GM23338 (cell line): ENCODE measurements around the gene PXDN. TPM values are rescaled to one million over a fixed set of nuclear protein-coding genes. Genes with fewer than 3 reads are reported as not detected.

Source experiments
- ATAC-seq: fragments of 200-7000 bp; cut with Tn5 transposase; 3 replicates; pipeline ENCODE4 v1.9.1; 2020
- DNase-seq: peaks from one replicate; pipeline ENCODE4 v3.0.0-alpha.2; 2015; ENCODE audit warnings: low spot score
- H2AFZ ChIP-seq: fragments of 200-600 bp; sonication (generic); 2 replicates; pipeline ENCODE4 v1.8.0; 2016; ENCODE audit warnings: antibody characterized with exemption, mild to moderate bottlenecking, moderate library complexity
- H3F3A ChIP-seq: fragments of 200-600 bp; sonication (generic); replicated peaks from 2 replicates; pipeline ENCODE4 v1.8.0; 2017; ENCODE audit warnings: antibody characterized with exemption, mixed run types, low read depth
- H3K27ac ChIP-seq: fragments of 200-600 bp; sonication (generic); 2 replicates; pipeline ENCODE4 v1.6.1; 2016; ENCODE audit warnings: low read depth
- H3K27me3 ChIP-seq: fragments of 200-600 bp; sonication (generic); 2 replicates; pipeline ENCODE4 v1.8.0; 2016; ENCODE audit warnings: mild to moderate bottlenecking, mixed run types, moderate library complexity; ENCODE audit not compliant: insufficient read depth
- H3K36me3 ChIP-seq: fragments of 200-600 bp; sonication (generic); 2 replicates; pipeline ENCODE4 v1.8.0; 2016; ENCODE audit warnings: mild to moderate bottlenecking; ENCODE audit not compliant: insufficient read depth
- H3K4me1 ChIP-seq: fragments of 200-600 bp; sonication (generic); 2 replicates; pipeline ENCODE4 v1.8.0; 2016; ENCODE audit warnings: mild to moderate bottlenecking, moderate library complexity; ENCODE audit not compliant: insufficient read depth
- H3K4me2 ChIP-seq: fragments of 200-600 bp; sonication (generic); 2 replicates; pipeline ENCODE4 v1.7.1; 2017; ENCODE audit warnings: mixed run types
- H3K4me3 ChIP-seq: fragments of 200-600 bp; sonication (generic); 2 replicates; pipeline ENCODE4 v1.6.1; 2016; ENCODE audit warnings: mixed run types
- H3K79me2 ChIP-seq: fragments of 200-600 bp; sonication (generic); replicated peaks from 2 replicates; pipeline ENCODE4 v1.8.0; 2017; ENCODE audit warnings: mild to moderate bottlenecking; ENCODE audit not compliant: insufficient read depth
- H3K9me2 ChIP-seq: fragments of 200-600 bp; sonication (generic); 2 replicates; pipeline ENCODE4 v1.8.0; 2017; ENCODE audit not compliant: insufficient read depth
- H4K20me1 ChIP-seq: fragments of 200-600 bp; sonication (generic); replicated peaks from 2 replicates; pipeline ENCODE4 v1.8.0; 2017; ENCODE audit warnings: mild to moderate bottlenecking; ENCODE audit not compliant: insufficient read depth
- H3K27ac Mint-ChIP-seq: 2 replicates; pipeline ENCODE4 v1.8.0; 2020; ENCODE audit warnings: inconsistent platforms, mild to moderate bottlenecking, moderate library complexity, mixed read lengths
- H3K27me3 Mint-ChIP-seq: 3 replicates; pipeline ENCODE4 v1.8.0; 2022; ENCODE audit warnings: low read depth, mild to moderate bottlenecking, moderate library complexity, mixed read lengths, inconsistent platforms; ENCODE audit not compliant: insufficient read depth, poor library complexity
- H3K36me3 Mint-ChIP-seq: 3 replicates; pipeline ENCODE4 v1.8.0; 2021; ENCODE audit warnings: low read depth, mild to moderate bottlenecking, inconsistent platforms, moderate library complexity, mixed read lengths
- H3K4me1 Mint-ChIP-seq: 3 replicates; pipeline ENCODE4 v1.8.0; 2020; ENCODE audit warnings: mild to moderate bottlenecking, inconsistent platforms, mixed read lengths
- H3K4me3 Mint-ChIP-seq: 3 replicates; pipeline ENCODE4 v1.8.0; 2021; ENCODE audit warnings: moderate library complexity, mild to moderate bottlenecking, inconsistent platforms, mixed read lengths
- H3K9me3 Mint-ChIP-seq: 3 replicates; pipeline ENCODE4 v1.8.0; 2020; ENCODE audit warnings: moderate library complexity, mild to moderate bottlenecking, inconsistent platforms, mixed read lengths
- CREB1 ChIP-seq: fragments of 250-450 bp; sonication (Bioruptor Pico); IDR thresholded peaks from 2 replicates; pipeline ENCODE4 v1.5.0; 2020; ENCODE audit warnings: low read depth, mild to moderate bottlenecking, moderate library complexity
- EZH2 ChIP-seq: fragments of 200-600 bp; sonication (generic); IDR thresholded peaks from one replicate; pipeline ENCODE4 v1.8.0; 2017; ENCODE audit warnings: antibody characterized with exemption, mild to moderate bottlenecking, low read depth; ENCODE audit not compliant: unreplicated experiment
- EZH2phosphoT487 ChIP-seq: fragments of 200-600 bp; sonication (generic); IDR thresholded peaks from one replicate; pipeline ENCODE4 v1.8.1; 2018; ENCODE audit warnings: antibody characterized with exemption; ENCODE audit not compliant: unreplicated experiment
- JUNB ChIP-seq: IDR thresholded peaks from one replicate; pipeline ENCODE4 v1.6.1; 2016; ENCODE audit warnings: antibody characterized with exemption; ENCODE audit not compliant: unreplicated experiment
- NANOG ChIP-seq: IDR thresholded peaks from 2 replicates; pipeline ENCODE4 v1.6.1; 2016; ENCODE audit warnings: antibody characterized with exemption, borderline replicate concordance
- POLR2AphosphoS5 ChIP-seq: IDR thresholded peaks from 2 replicates; pipeline ENCODE4 v1.6.1; 2016; ENCODE audit warnings: antibody characterized with exemption, low read depth
- STAT1 ChIP-seq: IDR thresholded peaks from one replicate; pipeline ENCODE4 v1.6.1; 2016; ENCODE audit warnings: antibody characterized with exemption; ENCODE audit not compliant: unreplicated experiment
- ZNF114 ChIP-seq: fragments of 250-450 bp; sonication (Bioruptor Pico); IDR thresholded peaks from 2 replicates; pipeline ENCODE4 v1.5.0; 2020; ENCODE audit warnings: mild to moderate bottlenecking, moderate library complexity
- ZNF331 ChIP-seq: fragments of 250-450 bp; sonication (Bioruptor Pico); IDR thresholded peaks from 2 replicates; pipeline ENCODE4 v1.5.0; 2020; ENCODE audit warnings: low read depth, mild to moderate bottlenecking, moderate library complexity
- polyA plus RNA-seq: library from polyadenylated mRNA; unstranded; fragments of >200 nt; fragmentation: Nextera tagmentation; extraction: Ambion mirVana; gene quantifications from 2 replicates; pipeline ENCODE4 v1.2.1, GENCODE V29; 2016
- total RNA-seq: library from RNA; depleted of rRNA; stranded (reverse); fragments of >200 nt; shearing (Covaris generic); gene quantifications from 2 replicates; pipeline ENCODE4 v1.2.3, GENCODE V29; 2014
- TF ChIP-seq, protein P1 (sequence below): fragments of 250-450 bp; sonication (Bioruptor Pico); IDR thresholded peaks from 2 replicates; pipeline ENCODE4 v1.5.0; 2020; ENCODE audit warnings: mild to moderate bottlenecking, moderate library complexity
- TF ChIP-seq, protein P2 (sequence below): IDR thresholded peaks from one replicate; pipeline ENCODE4 v1.6.1; 2018; ENCODE audit warnings: antibody characterized with exemption; ENCODE audit not compliant: unreplicated experiment
- TF ChIP-seq, protein P3 (sequence below), 2 experiments: fragments of 200-600 bp in 1 of 2; sonication (generic) in 1 of 2; conservative IDR thresholded peaks; 2 replicates each; pipeline versions ENCODE4 v1.5.1 to v1.6.1; 2016 to 2017; ENCODE audit warnings: antibody characterized with exemption in 2 of 2, low read depth in 2 of 2, mild to moderate bottlenecking in 2 of 2, moderate library complexity in 1 of 2
- TF ChIP-seq, protein P4 (sequence below): IDR thresholded peaks from 2 replicates; pipeline ENCODE4 v1.6.1; 2016; ENCODE audit warnings: antibody characterized with exemption

Gene PXDN
- total and polyA plus RNA-seq, 2 experiments from 2014 or later: 42.2 to 225 TPM

DNA sequence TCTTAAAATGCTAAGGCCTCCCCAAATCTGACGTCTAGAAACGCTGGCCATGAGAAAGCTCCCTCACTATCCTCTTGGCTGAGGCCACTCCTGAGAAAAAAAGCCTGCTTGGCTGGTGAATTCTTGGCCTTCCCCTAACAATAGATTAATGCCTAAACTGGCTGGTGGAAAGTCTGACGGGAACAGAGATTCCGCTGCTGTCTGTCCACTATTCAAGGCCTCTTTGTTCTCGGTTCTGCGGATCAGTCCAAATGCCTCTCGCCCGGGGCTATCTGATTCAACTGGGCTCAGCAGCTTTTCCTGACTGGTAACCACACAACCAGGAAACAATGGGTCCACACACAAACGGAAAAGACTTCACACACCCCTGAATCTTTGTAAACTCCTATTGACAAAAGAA lies 27.2 kb downstream of the PXDN start:
- Histone ChIP-seq H3K4me1 (peaks cover 17% of the 10 kb centered on the region), H3K4me2 (0 out of 2 replicates have a peak overlapping the region, but pooled peaks have one; percentile 8), H3K27me3 (no peaks in the 10 kb centered on the region), H3K9me2 (0 out of 2 replicates have a peak, but pooled peaks cover 4% of the 10 kb centered on the region), H2AFZ (no peak overlapping the region), H3K27ac (0 out of 2 replicates have a peak overlapping the region, but pooled peaks have one; percentile 63), H3K36me3 (no peaks in the 10 kb centered on the region), H3K79me2 (peaks cover 87% of the 10 kb centered on the region), H3F3A (no peaks in the 10 kb centered on the region), H4K20me1 (peaks cover 7% of the 10 kb centered on the region; the same call in 1 of the 2 replicates), H3K4me3 (no peak overlapping the region)
- Mint-ChIP-seq H3K36me3 (no peaks in the 10 kb centered on the region; the same call in 2 of the 3 replicates), H3K9me3 (no peaks in the 10 kb centered on the region; the same call in 2 of the 3 replicates), H3K4me1 (peaks cover 49% of the 10 kb centered on the region), H3K4me3 (no peak overlapping the region), H3K27me3 (peaks cover 5% of the 10 kb centered on the region), H3K27ac (peak overlapping the region; percentile 4; the same call in 1 of the 2 replicates)
- no peak for ATAC-seq
- TF ChIP-seq, protein P1, sequence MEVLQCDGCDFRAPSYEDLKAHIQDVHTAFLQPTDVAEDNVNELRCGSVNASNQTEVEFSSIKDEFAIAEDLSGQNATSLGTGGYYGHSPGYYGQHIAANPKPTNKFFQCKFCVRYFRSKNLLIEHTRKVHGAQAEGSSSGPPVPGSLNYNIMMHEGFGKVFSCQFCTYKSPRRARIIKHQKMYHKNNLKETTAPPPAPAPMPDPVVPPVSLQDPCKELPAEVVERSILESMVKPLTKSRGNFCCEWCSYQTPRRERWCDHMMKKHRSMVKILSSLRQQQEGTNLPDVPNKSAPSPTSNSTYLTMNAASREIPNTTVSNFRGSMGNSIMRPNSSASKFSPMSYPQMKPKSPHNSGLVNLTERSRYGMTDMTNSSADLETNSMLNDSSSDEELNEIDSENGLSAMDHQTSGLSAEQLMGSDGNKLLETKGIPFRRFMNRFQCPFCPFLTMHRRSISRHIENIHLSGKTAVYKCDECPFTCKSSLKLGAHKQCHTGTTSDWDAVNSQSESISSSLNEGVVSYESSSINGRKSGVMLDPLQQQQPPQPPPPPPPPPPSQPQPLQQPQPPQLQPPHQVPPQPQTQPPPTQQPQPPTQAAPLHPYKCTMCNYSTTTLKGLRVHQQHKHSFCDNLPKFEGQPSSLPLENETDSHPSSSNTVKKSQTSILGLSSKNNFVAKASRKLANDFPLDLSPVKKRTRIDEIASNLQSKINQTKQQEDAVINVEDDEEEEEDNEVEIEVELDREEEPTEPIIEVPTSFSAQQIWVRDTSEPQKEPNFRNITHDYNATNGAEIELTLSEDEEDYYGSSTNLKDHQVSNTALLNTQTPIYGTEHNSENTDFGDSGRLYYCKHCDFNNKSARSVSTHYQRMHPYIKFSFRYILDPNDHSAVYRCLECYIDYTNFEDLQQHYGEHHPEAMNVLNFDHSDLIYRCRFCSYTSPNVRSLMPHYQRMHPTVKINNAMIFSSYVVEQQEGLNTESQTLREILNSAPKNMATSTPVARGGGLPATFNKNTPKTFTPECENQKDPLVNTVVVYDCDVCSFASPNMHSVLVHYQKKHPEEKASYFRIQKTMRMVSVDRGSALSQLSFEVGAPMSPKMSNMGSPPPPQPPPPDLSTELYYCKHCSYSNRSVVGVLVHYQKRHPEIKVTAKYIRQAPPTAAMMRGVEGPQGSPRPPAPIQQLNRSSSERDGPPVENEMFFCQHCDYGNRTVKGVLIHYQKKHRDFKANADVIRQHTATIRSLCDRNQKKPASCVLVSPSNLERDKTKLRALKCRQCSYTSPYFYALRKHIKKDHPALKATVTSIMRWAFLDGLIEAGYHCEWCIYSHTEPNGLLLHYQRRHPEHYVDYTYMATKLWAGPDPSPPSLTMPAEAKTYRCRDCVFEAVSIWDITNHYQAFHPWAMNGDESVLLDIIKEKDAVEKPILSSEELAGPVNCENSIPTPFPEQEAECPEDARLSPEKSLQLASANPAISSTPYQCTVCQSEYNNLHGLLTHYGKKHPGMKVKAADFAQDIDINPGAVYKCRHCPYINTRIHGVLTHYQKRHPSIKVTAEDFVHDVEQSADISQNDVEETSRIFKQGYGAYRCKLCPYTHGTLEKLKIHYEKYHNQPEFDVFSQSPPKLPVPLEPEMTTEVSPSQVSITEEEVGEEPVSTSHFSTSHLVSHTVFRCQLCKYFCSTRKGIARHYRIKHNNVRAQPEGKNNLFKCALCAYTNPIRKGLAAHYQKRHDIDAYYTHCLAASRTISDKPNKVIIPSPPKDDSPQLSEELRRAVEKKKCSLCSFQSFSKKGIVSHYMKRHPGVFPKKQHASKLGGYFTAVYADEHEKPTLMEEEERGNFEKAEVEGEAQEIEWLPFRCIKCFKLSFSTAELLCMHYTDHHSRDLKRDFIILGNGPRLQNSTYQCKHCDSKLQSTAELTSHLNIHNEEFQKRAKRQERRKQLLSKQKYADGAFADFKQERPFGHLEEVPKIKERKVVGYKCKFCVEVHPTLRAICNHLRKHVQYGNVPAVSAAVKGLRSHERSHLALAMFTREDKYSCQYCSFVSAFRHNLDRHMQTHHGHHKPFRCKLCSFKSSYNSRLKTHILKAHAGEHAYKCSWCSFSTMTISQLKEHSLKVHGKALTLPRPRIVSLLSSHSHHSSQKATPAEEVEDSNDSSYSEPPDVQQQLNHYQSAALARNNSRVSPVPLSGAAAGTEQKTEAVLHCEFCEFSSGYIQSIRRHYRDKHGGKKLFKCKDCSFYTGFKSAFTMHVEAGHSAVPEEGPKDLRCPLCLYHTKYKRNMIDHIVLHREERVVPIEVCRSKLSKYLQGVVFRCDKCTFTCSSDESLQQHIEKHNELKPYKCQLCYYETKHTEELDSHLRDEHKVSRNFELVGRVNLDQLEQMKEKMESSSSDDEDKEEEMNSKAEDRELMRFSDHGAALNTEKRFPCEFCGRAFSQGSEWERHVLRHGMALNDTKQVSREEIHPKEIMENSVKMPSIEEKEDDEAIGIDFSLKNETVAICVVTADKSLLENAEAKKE (CRISPR knock-in tag): no peak
- TF ChIP-seq, protein P2, sequence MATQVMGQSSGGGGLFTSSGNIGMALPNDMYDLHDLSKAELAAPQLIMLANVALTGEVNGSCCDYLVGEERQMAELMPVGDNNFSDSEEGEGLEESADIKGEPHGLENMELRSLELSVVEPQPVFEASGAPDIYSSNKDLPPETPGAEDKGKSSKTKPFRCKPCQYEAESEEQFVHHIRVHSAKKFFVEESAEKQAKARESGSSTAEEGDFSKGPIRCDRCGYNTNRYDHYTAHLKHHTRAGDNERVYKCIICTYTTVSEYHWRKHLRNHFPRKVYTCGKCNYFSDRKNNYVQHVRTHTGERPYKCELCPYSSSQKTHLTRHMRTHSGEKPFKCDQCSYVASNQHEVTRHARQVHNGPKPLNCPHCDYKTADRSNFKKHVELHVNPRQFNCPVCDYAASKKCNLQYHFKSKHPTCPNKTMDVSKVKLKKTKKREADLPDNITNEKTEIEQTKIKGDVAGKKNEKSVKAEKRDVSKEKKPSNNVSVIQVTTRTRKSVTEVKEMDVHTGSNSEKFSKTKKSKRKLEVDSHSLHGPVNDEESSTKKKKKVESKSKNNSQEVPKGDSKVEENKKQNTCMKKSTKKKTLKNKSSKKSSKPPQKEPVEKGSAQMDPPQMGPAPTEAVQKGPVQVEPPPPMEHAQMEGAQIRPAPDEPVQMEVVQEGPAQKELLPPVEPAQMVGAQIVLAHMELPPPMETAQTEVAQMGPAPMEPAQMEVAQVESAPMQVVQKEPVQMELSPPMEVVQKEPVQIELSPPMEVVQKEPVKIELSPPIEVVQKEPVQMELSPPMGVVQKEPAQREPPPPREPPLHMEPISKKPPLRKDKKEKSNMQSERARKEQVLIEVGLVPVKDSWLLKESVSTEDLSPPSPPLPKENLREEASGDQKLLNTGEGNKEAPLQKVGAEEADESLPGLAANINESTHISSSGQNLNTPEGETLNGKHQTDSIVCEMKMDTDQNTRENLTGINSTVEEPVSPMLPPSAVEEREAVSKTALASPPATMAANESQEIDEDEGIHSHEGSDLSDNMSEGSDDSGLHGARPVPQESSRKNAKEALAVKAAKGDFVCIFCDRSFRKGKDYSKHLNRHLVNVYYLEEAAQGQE: no peak
- TF ChIP-seq EZH2 (no peak), ZNF331 (no peak), ZNF114 (CRISPR knock-in tag) (no peak), CREB1 (no peak), POLR2AphosphoS5 (no peak), NANOG (no peak), STAT1 (no peak), JUNB (no peak), EZH2phosphoT487 (no peak)
- TF ChIP-seq, protein P3, sequence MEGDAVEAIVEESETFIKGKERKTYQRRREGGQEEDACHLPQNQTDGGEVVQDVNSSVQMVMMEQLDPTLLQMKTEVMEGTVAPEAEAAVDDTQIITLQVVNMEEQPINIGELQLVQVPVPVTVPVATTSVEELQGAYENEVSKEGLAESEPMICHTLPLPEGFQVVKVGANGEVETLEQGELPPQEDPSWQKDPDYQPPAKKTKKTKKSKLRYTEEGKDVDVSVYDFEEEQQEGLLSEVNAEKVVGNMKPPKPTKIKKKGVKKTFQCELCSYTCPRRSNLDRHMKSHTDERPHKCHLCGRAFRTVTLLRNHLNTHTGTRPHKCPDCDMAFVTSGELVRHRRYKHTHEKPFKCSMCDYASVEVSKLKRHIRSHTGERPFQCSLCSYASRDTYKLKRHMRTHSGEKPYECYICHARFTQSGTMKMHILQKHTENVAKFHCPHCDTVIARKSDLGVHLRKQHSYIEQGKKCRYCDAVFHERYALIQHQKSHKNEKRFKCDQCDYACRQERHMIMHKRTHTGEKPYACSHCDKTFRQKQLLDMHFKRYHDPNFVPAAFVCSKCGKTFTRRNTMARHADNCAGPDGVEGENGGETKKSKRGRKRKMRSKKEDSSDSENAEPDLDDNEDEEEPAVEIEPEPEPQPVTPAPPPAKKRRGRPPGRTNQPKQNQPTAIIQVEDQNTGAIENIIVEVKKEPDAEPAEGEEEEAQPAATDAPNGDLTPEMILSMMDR (conservative IDR thresholded peaks at IDR 0.05; ENCODE audit: low read depth in 2 of 2): no peak
- TF ChIP-seq, protein P4, sequence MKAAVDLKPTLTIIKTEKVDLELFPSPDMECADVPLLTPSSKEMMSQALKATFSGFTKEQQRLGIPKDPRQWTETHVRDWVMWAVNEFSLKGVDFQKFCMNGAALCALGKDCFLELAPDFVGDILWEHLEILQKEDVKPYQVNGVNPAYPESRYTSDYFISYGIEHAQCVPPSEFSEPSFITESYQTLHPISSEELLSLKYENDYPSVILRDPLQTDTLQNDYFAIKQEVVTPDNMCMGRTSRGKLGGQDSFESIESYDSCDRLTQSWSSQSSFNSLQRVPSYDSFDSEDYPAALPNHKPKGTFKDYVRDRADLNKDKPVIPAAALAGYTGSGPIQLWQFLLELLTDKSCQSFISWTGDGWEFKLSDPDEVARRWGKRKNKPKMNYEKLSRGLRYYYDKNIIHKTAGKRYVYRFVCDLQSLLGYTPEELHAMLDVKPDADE: no peak
- no peak for DNase-seq
